HG02885 (cell line): ENCODE results near the gene THEMIS2.
"Not testable (repeated sequence)": the region's sequence is repeated elsewhere in the genome, so short reads cannot be mapped to it uniquely, and the experiment has no call there.

Source experiments
- ATAC-seq: cut with Tn5 transposase; IDR thresholded peaks from one replicate; pipeline ENCODE4 v1.9.1; 2021; ENCODE audit warnings: mild to moderate bottlenecking; ENCODE audit not compliant: unreplicated experiment, poor library complexity

The THEMIS2 gene

DNA sequence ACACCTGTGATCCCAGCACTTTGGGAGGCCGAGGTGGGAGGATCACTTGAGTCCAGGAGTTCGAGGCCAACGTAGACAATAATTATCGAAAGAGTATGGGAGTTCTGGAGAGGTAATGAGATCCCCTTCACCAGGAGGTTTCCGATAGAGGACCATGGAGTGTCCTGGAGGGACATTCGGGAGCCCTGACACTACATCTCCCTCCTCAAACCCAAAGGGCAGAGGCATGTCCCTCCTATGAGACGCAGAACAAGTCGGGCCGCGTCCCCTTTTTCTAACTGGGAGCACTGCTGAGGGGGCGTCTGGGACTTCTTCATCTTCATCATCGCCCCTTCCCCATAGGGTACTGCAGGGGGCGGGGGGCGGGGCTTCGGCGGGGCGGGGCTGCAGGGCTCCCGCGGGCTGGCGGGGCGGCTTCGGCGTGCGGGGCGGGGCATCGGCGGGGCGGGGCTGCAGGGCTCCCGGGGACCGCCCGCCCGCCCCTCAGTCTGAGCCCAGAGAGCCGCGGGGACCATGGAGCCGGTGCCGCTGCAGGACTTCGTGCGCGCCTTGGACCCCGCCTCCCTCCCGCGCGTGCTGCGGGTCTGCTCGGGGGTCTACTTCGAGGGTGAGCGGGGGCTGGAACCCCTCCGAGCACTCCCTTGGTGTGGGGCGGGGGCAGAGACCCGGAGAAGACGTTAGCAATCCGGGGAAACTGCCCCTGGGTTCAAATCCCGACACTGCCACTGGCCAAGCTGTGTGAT lies at the start of gene THEMIS2:
TSS of gene THEMIS2 (plus strand) at position 486 of the 743 bp plus-strand sequence. CDS start at position 514, 28 bp downstream.
- peak; percentile 58 for ATAC-seq

- no peak for ATAC-seq
These were observed 48.6 kb upstream of the THEMIS2 start for GRCh38 chr1:27823784-27824183.

DNA sequence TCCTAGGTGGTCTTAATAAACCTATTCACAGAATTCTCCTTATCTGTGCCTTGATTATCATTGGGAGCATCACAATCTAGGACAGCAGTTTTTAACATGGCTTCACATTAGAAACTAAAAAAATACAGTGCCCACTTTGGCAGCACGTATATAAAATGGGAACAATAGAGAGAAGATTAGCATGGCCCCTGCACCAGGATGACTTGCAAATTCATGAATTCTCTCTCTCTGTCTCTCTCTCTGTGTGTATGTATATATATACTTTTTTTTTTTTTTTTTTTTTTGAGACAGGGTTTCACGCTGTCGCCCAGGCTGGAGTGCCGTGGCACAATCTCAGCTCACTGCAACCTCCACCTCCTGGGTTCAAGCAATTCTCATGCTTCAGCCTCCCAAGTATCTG lies 47.9 kb upstream of the THEMIS2 start:
- no peak for ATAC-seq

- ATAC-seq, result not testable (repeated sequence)
These were observed 42.9 kb upstream of the THEMIS2 start for GRCh38 chr1:27829339-27829960.

- peak; percentile 96 for ATAC-seq
These were observed 41.5 kb upstream of the THEMIS2 start, which contains the start of gene PPP1R8 for GRCh38 chr1:27830621-27831440. PPP1R8 (plus strand) TSS chr1:27830782; CDS start chr1:27830836, 54 bp downstream.

DNA sequence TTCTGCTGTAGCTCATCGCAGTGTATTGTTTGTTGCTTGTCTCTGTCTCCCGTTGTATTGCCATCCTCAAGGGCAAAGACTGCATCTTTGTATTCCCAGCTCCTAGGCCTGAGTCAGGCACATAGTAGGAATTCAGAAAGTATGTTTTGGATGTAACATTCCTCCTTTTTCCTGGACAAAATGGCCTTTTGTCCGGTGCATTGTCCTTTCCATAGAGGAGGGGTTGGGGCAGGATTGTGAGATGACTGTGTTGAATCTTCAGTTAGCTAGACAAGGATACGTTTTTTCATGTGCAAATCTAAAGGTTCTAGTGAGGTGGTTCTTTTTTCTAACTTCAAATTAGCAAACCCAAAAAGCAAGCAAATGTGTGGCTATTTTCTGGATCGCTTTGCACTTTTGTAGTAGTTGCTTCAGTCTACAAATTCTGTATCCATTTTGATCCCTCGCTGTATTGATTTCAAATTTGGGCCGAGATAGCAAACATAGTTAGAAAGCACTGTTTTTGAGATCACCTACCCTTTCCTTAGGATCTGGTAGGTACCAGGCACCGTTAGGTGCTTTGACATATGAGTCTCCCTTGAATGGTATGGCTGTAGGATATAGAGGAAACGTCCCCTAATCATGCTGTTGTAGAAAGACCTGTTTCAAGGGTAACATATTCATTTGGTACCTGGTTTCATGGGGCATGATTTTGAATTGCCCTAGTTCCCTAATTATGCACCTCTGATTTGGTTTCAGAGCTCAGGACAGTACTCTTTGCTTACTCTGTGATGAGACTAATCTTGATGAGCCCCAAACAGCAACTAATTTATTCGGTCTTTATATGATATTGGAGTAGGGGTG lies 40.6 kb upstream of the THEMIS2 start:
- no peak for ATAC-seq

DNA sequence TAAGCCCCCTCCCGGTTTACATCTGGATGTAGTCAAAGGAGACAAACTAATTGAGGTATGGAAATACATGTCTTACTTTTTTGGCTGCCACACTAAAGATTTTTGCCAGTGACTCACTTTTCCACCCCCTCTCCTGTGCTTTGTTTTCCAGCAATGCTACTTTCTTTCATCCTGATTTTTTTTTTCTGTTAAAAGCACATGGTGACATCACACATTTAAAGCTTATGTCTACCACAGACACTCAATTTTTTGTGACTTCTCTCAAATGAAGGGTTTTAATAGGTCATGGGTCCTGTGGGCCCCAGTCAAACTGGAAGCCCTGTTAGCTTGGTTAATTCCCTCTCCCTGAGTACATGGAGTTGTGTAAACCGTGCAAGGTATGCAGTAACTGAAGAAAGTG lies 39.6 kb upstream of the THEMIS2 start:
- no peak for ATAC-seq

- no peak for ATAC-seq
These were observed 38.9 kb upstream of the THEMIS2 start for GRCh38 chr1:27833470-27833869.

DNA sequence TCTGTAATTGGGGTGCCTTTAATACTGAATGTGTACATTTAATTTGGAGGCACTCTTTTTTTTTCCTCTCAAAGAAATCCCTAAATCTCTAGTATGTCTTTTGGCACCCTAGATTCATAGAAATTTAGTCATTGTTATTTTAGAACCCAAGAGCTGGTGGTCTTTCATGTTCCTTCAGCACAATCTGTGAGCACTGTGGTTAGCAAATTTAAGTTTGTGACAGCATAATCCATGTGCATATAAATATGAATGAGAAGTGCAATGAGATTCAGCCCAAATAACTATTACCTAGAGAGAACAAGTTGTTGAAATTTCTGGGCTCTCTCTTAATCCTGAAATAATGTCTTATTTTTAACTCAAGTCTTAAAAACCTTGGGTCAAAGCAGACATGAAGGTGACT lies 37.3 kb upstream of the THEMIS2 start:
- no peak for ATAC-seq

DNA sequence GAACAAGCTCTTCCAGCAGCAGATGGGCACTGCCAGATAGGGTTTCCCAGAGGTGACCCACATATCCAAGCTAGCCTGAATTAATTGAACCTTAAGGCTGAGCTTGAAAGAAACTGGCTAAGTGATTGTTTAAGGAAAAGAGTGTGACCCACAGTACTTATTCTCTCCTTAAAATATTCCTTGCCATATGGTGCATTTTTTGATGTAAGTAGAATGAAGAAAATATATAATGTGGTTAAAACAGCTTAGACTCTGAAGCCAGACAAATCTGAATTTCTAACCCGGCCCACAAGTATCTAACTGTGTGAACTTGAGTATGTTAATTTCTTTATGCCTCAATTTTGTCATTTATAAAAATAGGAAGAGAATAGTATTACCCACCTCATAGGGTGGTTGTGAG lies 36.8 kb upstream of the THEMIS2 start:
- ATAC-seq, result no peak

- no peak for ATAC-seq
These were observed 22.4 kb upstream of the THEMIS2 start for GRCh38 chr1:27849951-27850350.

- ATAC-seq, result no peak
These were observed 17.3 kb upstream of the THEMIS2 start for GRCh38 chr1:27855085-27855484.

DNA sequence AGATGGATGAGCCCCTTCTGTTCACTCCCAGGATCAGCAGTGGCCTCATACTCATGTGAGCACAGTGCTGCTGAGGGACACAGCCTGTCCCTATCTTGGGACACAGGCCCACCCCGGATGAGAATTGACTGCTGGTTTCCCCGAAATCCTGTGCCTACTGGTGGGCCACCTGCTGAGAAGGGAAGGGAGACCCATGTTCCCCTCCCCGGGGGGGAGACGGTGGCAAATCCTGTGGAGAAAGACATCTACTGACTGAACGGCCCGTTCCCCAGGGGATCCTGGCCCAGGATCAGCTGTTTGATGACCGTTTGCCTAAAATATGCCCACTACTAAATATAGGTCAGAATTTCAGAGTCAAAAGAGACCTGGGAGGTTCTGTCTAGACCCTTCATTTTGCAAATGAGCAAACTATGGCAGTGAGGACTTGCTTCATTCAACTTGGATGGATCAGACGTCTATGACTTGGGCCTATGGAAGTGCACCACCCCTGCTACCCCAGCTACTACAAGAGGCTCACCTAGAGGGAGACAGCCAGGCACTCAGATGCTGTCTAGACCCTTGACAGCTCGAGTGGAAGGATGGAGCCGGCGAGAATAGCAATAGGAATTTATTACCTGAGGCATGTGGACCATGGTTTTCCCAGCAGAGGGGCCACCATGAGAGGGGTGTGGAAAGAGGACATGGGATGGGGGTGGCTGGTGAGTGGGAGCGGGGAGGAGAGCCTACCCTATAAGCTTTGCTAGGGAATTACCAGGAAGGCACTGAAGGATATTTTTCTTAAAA lies 15.6 kb upstream of the THEMIS2 start:
- no peak for ATAC-seq

DNA sequence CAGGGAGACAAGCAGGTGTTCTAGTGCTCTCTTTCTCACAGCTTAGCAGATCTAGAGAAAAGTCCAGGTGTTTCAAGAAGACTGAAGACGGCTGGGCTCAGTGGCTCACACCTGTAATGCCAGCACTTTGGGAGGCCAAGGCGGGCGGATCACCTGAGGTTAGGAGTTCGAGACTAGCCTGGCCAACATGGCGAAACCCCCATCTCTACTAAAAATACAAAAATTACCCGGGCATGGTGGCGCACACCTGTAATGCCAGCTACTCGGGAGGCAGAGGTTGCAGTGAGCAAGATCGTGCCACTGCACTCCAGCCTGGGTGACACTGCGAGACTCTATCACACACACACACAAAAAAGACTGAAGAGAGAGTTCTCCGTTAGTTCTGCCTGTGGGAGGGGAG lies 14.8 kb upstream of the THEMIS2 start:
- ATAC-seq, result not testable (repeated sequence)

GRCh38 chr1:27858072-27858948 lies 14.0 kb upstream of the THEMIS2 start:
- peak; percentile 72 for ATAC-seq

- ATAC-seq, result no peak
These were observed 13.3 kb upstream of the THEMIS2 start for GRCh38 chr1:27858949-27859576.

DNA sequence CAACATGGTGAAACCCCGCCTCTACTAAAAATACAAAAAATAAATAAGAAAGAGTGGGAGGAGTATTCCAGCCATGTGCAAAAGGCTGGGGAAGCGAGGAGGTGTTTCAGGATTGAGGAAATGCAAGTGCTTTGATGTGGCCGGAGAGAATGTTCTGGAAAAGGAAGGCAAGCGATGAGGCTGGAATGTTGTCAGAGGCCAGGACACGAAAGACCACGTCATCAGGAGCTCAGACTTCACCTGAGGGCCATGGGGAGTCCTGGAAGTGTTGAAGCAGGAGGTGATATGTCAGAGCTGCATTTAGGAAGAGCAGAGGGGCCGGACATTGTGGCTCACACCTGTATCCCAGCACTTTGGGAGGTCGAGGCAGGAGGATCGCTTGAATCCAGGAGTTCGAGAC lies 10.9 kb upstream of the THEMIS2 start:
- ATAC-seq, result no peak

- ATAC-seq, result no peak
These were observed 10.3 kb upstream of the THEMIS2 start for GRCh38 chr1:27862004-27862403.
